ENCODE measurements around the gene ZDHHC14.
"Not testable (repeated sequence)": the region's sequence is repeated elsewhere in the genome, so short reads cannot be mapped to it uniquely, and the experiment has no call there.

ZDHHC14 gene

GRCh38 chr6:157676241-157676640 lies 295.3 kb downstream of the ZDHHC14 start:
- no peak for DNase-seq

- no peak for DNase-seq
Observed at GRCh38 chr6:157677235-157677634, 296.2 kb downstream of the ZDHHC14 start.

GRCh38 chr6:157679605-157680580 lies 298.9 kb downstream of the ZDHHC14 start:
- DNase-seq = no peak

GRCh38 chr6:157681041-157681650 lies 300.2 kb downstream of the ZDHHC14 start:
- DNase-seq = no peak

- no peak for DNase-seq
Observed at GRCh38 chr6:157682856-157683481, 302.0 kb downstream of the ZDHHC14 start.

- no peak for DNase-seq
Observed at GRCh38 chr6:157683707-157684106, 302.7 kb downstream of the ZDHHC14 start.

GRCh38 chr6:157684620-157685299 lies 303.8 kb downstream of the ZDHHC14 start:
- no peak for DNase-seq

GRCh38 chr6:157685596-157686280 lies 304.7 kb downstream of the ZDHHC14 start:
- no peak for DNase-seq

GRCh38 chr6:157688275-157688959 lies 307.4 kb downstream of the ZDHHC14 start:
- DNase-seq = no peak

- DNase-seq = no peak
Observed at GRCh38 chr6:157688960-157689599, 308.1 kb downstream of the ZDHHC14 start.

- DNase-seq = no peak
Observed at GRCh38 chr6:157689875-157690274, 308.9 kb downstream of the ZDHHC14 start.

- no peak for DNase-seq
Observed at GRCh38 chr6:157690441-157691210, 309.6 kb downstream of the ZDHHC14 start.

- not testable (repeated sequence) for DNase-seq
Observed at GRCh38 chr6:157691621-157692020, 310.6 kb downstream of the ZDHHC14 start.

- DNase-seq = no peak
Observed at GRCh38 chr6:157693867-157694266, 312.9 kb downstream of the ZDHHC14 start.

GRCh38 chr6:157695301-157696040 lies 314.5 kb downstream of the ZDHHC14 start:
- no peak for DNase-seq

- no peak for DNase-seq
Observed at GRCh38 chr6:157699777-157700636, 319.0 kb downstream of the ZDHHC14 start.

GRCh38 chr6:157706351-157706750 lies 325.4 kb downstream of the ZDHHC14 start:
- DNase-seq = not testable (repeated sequence)

GRCh38 chr6:157706883-157707282 lies 325.9 kb downstream of the ZDHHC14 start:
- no peak for DNase-seq

GRCh38 chr6:157707576-157707975 lies 326.6 kb downstream of the ZDHHC14 start:
- DNase-seq = no peak
